ENCODE data around the gene PPP1R13L.

The PPP1R13L gene

GRCh38 chr19:45333609-45334303 lies 71.1 kb downstream of the PPP1R13L start (continued):
- no peak for TF ChIP-seq ZNF8 (CRISPR knock-in tag; IDR thresholded peaks at IDR 0.05)
- TF ChIP-seq ZNF565 (CRISPR knock-in tag; conservative IDR thresholded peaks at IDR 0.05; ENCODE audit: low read depth) = no peak

- TF ChIP-seq CREB5 (CRISPR knock-in tag; IDR thresholded peaks at IDR 0.05; ENCODE audit: low read depth) = no peak
- TF ChIP-seq SNAI2 (CRISPR knock-in tag; IDR thresholded peaks at IDR 0.05) = no peak
- no peak for TF ChIP-seq TSHZ2 (CRISPR knock-in tag; IDR thresholded peaks at IDR 0.05)
- no peak for TF ChIP-seq ZNF70 (CRISPR knock-in tag; IDR thresholded peaks at IDR 0.05)
- TF ChIP-seq CSRNP3 (CRISPR knock-in tag; IDR thresholded peaks at IDR 0.05) = no peak
- no peak for TF ChIP-seq OSR1 (CRISPR knock-in tag; IDR thresholded peaks at IDR 0.05)
- ATAC-seq = peak; percentile 24; the same call in 1 of the 3 replicates
Measured at GRCh38 chr19:45331411-45331810, 73.5 kb downstream of the PPP1R13L start.
